ENCODE data around the gene NANOS3. TPM values are rescaled to one million over a fixed set of nuclear protein-coding genes. Genes with fewer than 3 reads are reported as not detected.

Gene NANOS3
- total and polyA plus RNA-seq, 9 of the 15 experiments (the other 6 are each of a cell fraction or from before 2014, with no cell fraction given), result not detected

GRCh38 chr19:13873834-13874515, 3.0 kb upstream of the NANOS3 start (continued):
- TF ChIP-seq AFF1 (IDR thresholded peaks at IDR 0.05; ENCODE audit: low read depth in 1 of 2, partially characterized antibody in 2 of 2) (no peak), KDM2B (CRISPR knock-in tag; IDR thresholded peaks at IDR 0.05) (no peak), GTF2A2 (tag; IDR thresholded peaks at IDR 0.05) (no peak)

- CTCF ChIA-PET (ENCODE audit: low intra/inter-chr PET ratio), result no interaction called here
- Histone ChIP-seq H3K4me3 (no peak overlapping the region), H3K4me1 (replicated peaks in 1 of 2; ENCODE audit: control insufficient read depth in 2 of 2, insufficient read depth in 2 of 2, low read length in 2 of 2) (peaks cover 11 to 40% of the 10 kb centered on the region in 2 experiments), H3K9ac (ENCODE audit: insufficient read depth in 1 of 2, low read depth in 2 of 2, low read length in 2 of 2) (peak overlapping the region in 1 of 2 experiments; percentile 20; a peak in 1 of 4 replicates), H2AFZ (ENCODE audit: low read depth, low read length) (no peak overlapping the region), H3K27me3 (ENCODE audit: control insufficient read depth in 2 of 2, insufficient read depth in 2 of 2, low read length in 2 of 2) (no peaks in the 10 kb centered on the region; a peak in 1 of 5 replicates), H3K79me2 (ENCODE audit: control insufficient read depth, insufficient read depth, low read length) (no peaks in the 10 kb centered on the region), H3K9me1 (ENCODE audit: control insufficient read depth, insufficient read depth, low read length) (no peaks in the 10 kb centered on the region), H3K9me3 (replicated peaks; ENCODE audit: control insufficient read depth, insufficient read depth, low read depth, low read length) (no peaks in the 10 kb centered on the region), H3K4me2 (ENCODE audit: insufficient read depth, low read length) (no peak overlapping the region), H3K27ac (ENCODE audit: extremely low read depth, low read depth, low read length) (no peak overlapping the region), H3K36me3 (ENCODE audit: control insufficient read depth, insufficient read depth, low read length) (no peaks in the 10 kb centered on the region), H4K20me1 (replicated peaks; ENCODE audit: control insufficient read depth, insufficient read depth, low read length) (no peaks in the 10 kb centered on the region)
- DNase-seq (ENCODE audit: extremely low read depth in 1 of 4, low spot score in 3 of 4) (no peak), ATAC-seq (no peak), FAIRE-seq (no peak)
- POLR2A ChIA-PET, result interaction anchor here (0.7 kb wide), 1 partner anchor 255 kb away, joined by 3 read pairs; no protein-coding TSS in a partner anchor
- 66% methylated on average over 4 of the region's 5 CpGs for WGBS (ENCODE audit: insufficient coverage, low coverage, missing lambda C conversion rate)
- intact Hi-C loops (cut with micrococcal nuclease) (no loop called here), in situ Hi-C loops (cut with MboI) (loop anchor here (5.0 to 10.0 kb wide), 2 partner anchors 471 to 609 kb away; no protein-coding TSS in a partner anchor)
- no TSS peak for BruUV-seq (replicated peaks)
- 0 out of 2 replicates have a peak, but pooled peaks have one; percentile 23 for TF ChIP-seq ADNP (tag; IDR thresholded peaks at IDR 0.05)
- no peak for TF ChIP-seq PBX2 (CRISPR knock-in tag; IDR thresholded peaks at IDR 0.05; ENCODE audit: low read depth)
- TF ChIP-seq PBX2 (tag; conservative IDR thresholded peaks at IDR 0.05; ENCODE audit: low read depth), result no peak
These were observed 1.1 kb upstream of the NANOS3 start for GRCh38 chr19:13875824-13876223.
